Measurements from ENCODE around the gene MED19. TPM values are rescaled to one million over a fixed set of nuclear protein-coding genes. Genes with fewer than 3 reads are reported as not detected.
"Not testable (repeated sequence)": the region's sequence is repeated elsewhere in the genome, so short reads cannot be mapped to it uniquely, and the experiment has no call there.

MED19 gene
- total RNA-seq = 16.7 and 18.5 TPM in 2 replicates

- DNase-seq (ENCODE audit: low read depth, low spot score) = peak; percentile 45
Observed at GRCh38 chr11:57711414-57712255, at the start of gene MED19. Gene MED19, minus strand, starts transcription at chr11:57712215. Its CDS starts 36 bp downstream, at chr11:57712179.

GRCh38 chr11:57758174-57758573 lies 46.2 kb upstream of the MED19 start:
- DNase-seq (ENCODE audit: low read depth, low spot score) = no peak

GRCh38 chr11:57752954-57753353 lies 40.9 kb upstream of the MED19 start:
- no peak for DNase-seq (ENCODE audit: low read depth, low spot score)

GRCh38 chr11:57751676-57752253 lies 39.8 kb upstream of the MED19 start, which contains the start of gene BTBD18:
Gene BTBD18, minus strand, starts transcription at chr11:57751819. Its CDS starts 631 bp downstream, at chr11:57751188.
- DNase-seq (ENCODE audit: low read depth, low spot score) = no peak

- no peak for DNase-seq (ENCODE audit: low read depth, low spot score)
Observed at GRCh38 chr11:57751176-57751575, 39.2 kb upstream of the MED19 start.

- DNase-seq (ENCODE audit: low read depth, low spot score) = no peak
Observed at GRCh38 chr11:57746920-57747319, 34.9 kb upstream of the MED19 start.

GRCh38 chr11:57745206-57745605 lies 33.2 kb upstream of the MED19 start:
- no peak for DNase-seq (ENCODE audit: low read depth, low spot score)

GRCh38 chr11:57744357-57744756 lies 32.3 kb upstream of the MED19 start:
- DNase-seq (ENCODE audit: low read depth, low spot score) = no peak

GRCh38 chr11:57742087-57742452 lies 30.1 kb upstream of the MED19 start:
- DNase-seq (ENCODE audit: low read depth, low spot score) = no peak

GRCh38 chr11:57741132-57742086 lies 29.4 kb upstream of the MED19 start, which contains the start of gene SELENOH:
Gene SELENOH, plus strand, starts transcription at chr11:57741491. Its CDS starts 105 bp downstream, at chr11:57741596.
- peak; percentile 93 for DNase-seq (ENCODE audit: low read depth, low spot score)

GRCh38 chr11:57735619-57736298 lies 23.7 kb upstream of the MED19 start:
- DNase-seq (ENCODE audit: low read depth, low spot score) = no peak

GRCh38 chr11:57732661-57733060 lies 20.6 kb upstream of the MED19 start:
- DNase-seq (ENCODE audit: low read depth, low spot score) = no peak

- DNase-seq (ENCODE audit: low read depth, low spot score) = no peak
Observed at GRCh38 chr11:57729479-57729878, 17.5 kb upstream of the MED19 start.

GRCh38 chr11:57728829-57729228 lies 16.8 kb upstream of the MED19 start:
- no peak for DNase-seq (ENCODE audit: low read depth, low spot score)

- no peak for DNase-seq (ENCODE audit: low read depth, low spot score)
Observed at GRCh38 chr11:57727185-57727584, 15.2 kb upstream of the MED19 start.

GRCh38 chr11:57716726-57717125 lies 4.7 kb upstream of the MED19 start:
- not testable (repeated sequence) for DNase-seq (ENCODE audit: low read depth, low spot score)

GRCh38 chr11:57713835-57714234 lies 1.8 kb upstream of the MED19 start:
- DNase-seq (ENCODE audit: low read depth, low spot score) = no peak

- peak; percentile 100 for DNase-seq (ENCODE audit: low read depth, low spot score)
Observed at GRCh38 chr11:57712256-57713150, 488 bp upstream of the MED19 start, which contains the start of gene TMX2. Gene TMX2, plus strand, starts transcription at chr11:57712593. Its CDS starts 26 bp downstream, at chr11:57712619.

- DNase-seq (ENCODE audit: low read depth, low spot score) = no peak
Observed at GRCh38 chr11:57709802-57710367, 2.1 kb downstream of the MED19 start.

Data from pulmonary artery endothelial cell (primary cell).